GM15510 (cell line): Measurements from ENCODE around the gene GABBR2.

ENCODE experiments used
- POLR2A ChIP-seq: IDR thresholded peaks from 3 replicates; pipeline ENCODE4 v1.6.1; 2011; ENCODE audit warnings: borderline replicate concordance; ENCODE audit not compliant: insufficient read length; ENCODE audit errors: extremely low read depth

Gene GABBR2

GRCh38 chr9:98315551-98316060 lies 393.1 kb downstream of the GABBR2 start:
- no peak for TF ChIP-seq POLR2A

GRCh38 chr9:98315067-98315453 lies 393.7 kb downstream of the GABBR2 start:
- no peak for TF ChIP-seq POLR2A

GRCh38 chr9:98314381-98315066 lies 394.2 kb downstream of the GABBR2 start:
- no peak for TF ChIP-seq POLR2A

- TF ChIP-seq POLR2A, result no peak
Observed at GRCh38 chr9:98312365-98312764, 396.4 kb downstream of the GABBR2 start.

- TF ChIP-seq POLR2A, result no peak
Observed at GRCh38 chr9:98311541-98311940, 397.2 kb downstream of the GABBR2 start.

- TF ChIP-seq POLR2A, result no peak
Observed at GRCh38 chr9:98310752-98311392, 397.9 kb downstream of the GABBR2 start.

GRCh38 chr9:98306384-98307145 lies 402.2 kb downstream of the GABBR2 start:
- TF ChIP-seq POLR2A, result no peak

- TF ChIP-seq POLR2A, result no peak
Observed at GRCh38 chr9:98304381-98304780, 404.4 kb downstream of the GABBR2 start.

- no peak for TF ChIP-seq POLR2A
Observed at GRCh38 chr9:98303633-98304125, 405.1 kb downstream of the GABBR2 start.

GRCh38 chr9:98302938-98303632 lies 405.6 kb downstream of the GABBR2 start:
- no peak for TF ChIP-seq POLR2A

- no peak for TF ChIP-seq POLR2A
Observed at GRCh38 chr9:98302150-98302549, 406.6 kb downstream of the GABBR2 start.

- no peak for TF ChIP-seq POLR2A
Observed at GRCh38 chr9:98300611-98301010, 408.1 kb downstream of the GABBR2 start.

GRCh38 chr9:98298476-98298875 lies 410.3 kb downstream of the GABBR2 start:
- TF ChIP-seq POLR2A, result no peak

GRCh38 chr9:98295824-98296223 lies 412.9 kb downstream of the GABBR2 start:
- TF ChIP-seq POLR2A, result no peak

GRCh38 chr9:98291820-98292219 lies 416.9 kb downstream of the GABBR2 start:
- TF ChIP-seq POLR2A, result no peak
